Heart left ventricle (tissue), 16 donors: Measurements from ENCODE around the gene SCAMP4. TPM values are rescaled to one million over a fixed set of nuclear protein-coding genes. Genes with fewer than 3 reads are reported as not detected.

ENCODE experiments used
- ATAC-seq, 4 donors: fragments of 200-7000 bp; cut with Tn5 transposase; one replicate each; pipeline ENCODE4 v1.9.1; 2020 to 2022; ENCODE audit warnings: moderate library complexity in 4 of 4, mild to moderate bottlenecking in 3 of 4, moderate number of reproducible peaks in 1 of 4
- DNase-seq, 5 donors: peaks; one replicate each; pipeline ENCODE4 v3.0.0-alpha.2; 2020
- H3K27ac ChIP-seq, 12 donors: fragments of 200-600 bp; sonication (generic) in 4 of 12; one replicate each; pipeline versions ENCODE4 v1.5.0 to v1.8.0; 2016 to 2022; ENCODE audit warnings: mild to moderate bottlenecking in 2 of 12
- H3K27me3 ChIP-seq, 9 donors: fragments of 200-600 bp; sonication (generic) in 2 of 9; one replicate each; pipeline versions ENCODE4 v1.5.1 to v1.8.0; 2016 to 2022; ENCODE audit warnings: mild to moderate bottlenecking in 3 of 9
- H3K36me3 ChIP-seq, 9 donors: fragments of 200-600 bp; sonication (generic) in 2 of 9; one replicate each; pipeline versions ENCODE4 v1.5.0 to v1.8.0; 2018 to 2022; ENCODE audit warnings: mild to moderate bottlenecking in 2 of 9
- H3K4me1 ChIP-seq, 12 donors: fragments of 200-600 bp; sonication (generic) in 4 of 12; one replicate each; pipeline versions ENCODE4 v1.5.0 to v1.8.0; 2016 to 2022; ENCODE audit warnings: mild to moderate bottlenecking in 3 of 12
- H3K4me3 ChIP-seq, 12 donors: fragments of 200-600 bp; sonication (generic) in 4 of 12; one replicate each; pipeline versions ENCODE4 v1.5.0 to v1.8.0; 2017 to 2022; ENCODE audit warnings: mild to moderate bottlenecking in 9 of 12, moderate library complexity in 4 of 12
- H3K9me3 ChIP-seq, 12 donors: fragments of 200-600 bp; sonication (generic) in 4 of 12; one replicate each; pipeline versions ENCODE4 v1.5.0 to v1.8.0; 2016 to 2022; ENCODE audit warnings: mild to moderate bottlenecking in 1 of 12
- CTCF ChIP-seq, 12 donors: fragments of 200-600 bp; sonication (generic) in 4 of 12; IDR thresholded peaks; one replicate each; pipeline versions ENCODE4 v1.5.0 to v1.8.0; 2018 to 2022; ENCODE audit warnings: antibody characterized with exemption in 12 of 12, mild to moderate bottlenecking in 5 of 12
- POLR2A ChIP-seq, 2 donors: fragments of 450-650 bp; IDR thresholded peaks; one replicate each; pipeline ENCODE4 v1.6.1; 2017; ENCODE audit warnings: antibody characterized with exemption in 2 of 2, mild to moderate bottlenecking in 2 of 2, moderate library complexity in 2 of 2
- WGBS, 4 donors: extraction: QIAGEN DNeasy Blood & Tissue Kit in 2 of 4; methylation state at CpG; one replicate each; pipeline versions ENCODE4 v1.1.5 to v1.1.7; 2013 to 2018; 5-methylcytosine and 5-hydroxymethylcytosine counted together
- intact Hi-C, 10 donors: fragments of 100-400 bp; cut with DNase I; formaldehyde crosslinking; loops; one replicate each; pipeline versions ENCODE4 v1.11.1 to v1.14.2; 2022
- polyA plus RNA-seq, 2 donors: library from polyadenylated mRNA; stranded (reverse); fragments of 200-250 nt; gene quantifications; one replicate each; pipeline ENCODE4 v1.2.3, GENCODE V29; 2013
- total RNA-seq, 9 donors: library from RNA; depleted of rRNA in 2 of 9; stranded (reverse); fragments of >200 nt in 2 of 9; fragmentation: NEBNext Ultra II Directional in 3 of 9; extraction: Animal tissue kit (Norgen Biotek cat#: 25700) in 3 of 9; gene quantifications; one replicate each; pipeline versions ENCODE4 v1.1.0 to v1.2.4, GENCODE V29; 2016 to 2023
- donor health status: ischemic (EF 13 %, LVEDD 7.1; RV severe dilation, severe dysfunction).
- donor health status: healthy with polysubstance abuse.
- donor health status: DM: no; HTN: yes; CAD: no.
- donor health status: DM: no; HTN: no; CAD: no.
- donor health status: ischemic (EF 25% LVEDD 6.9; RV normal size, moderate dysfunction).
- donor health status: ischemic (EF 25% LVEDD 5.7; RV mildly dilated, moderate dysfunction).
- donor health status: healthy.
- donor health status: DM: yes; HTN: yes; CAD: no.
- donor health status: ischemic (EF 35%, LVEDD 5.7; RV mildly dilated, moderate dysfunction).
- donor health status: nonischemic (EF 11% LVEDD 7.7; RV severe dilation, severe dysfunction).
- donor health status: DM: yes; HTN: yes; CAD: no.
- donor health status: PGD.
- donor health status: ischemic (EF 29% LVEDD 5.4; RV normal size, mild dysfunction).
- donor health status: nonischemic (EF 23%, LVEDD 6.1; RV moderate dilation, normal function).

The SCAMP4 gene
- total and polyA plus RNA-seq, 11 donors, result 13.5 to 38.8 (median 19.1) TPM

- ATAC-seq (no peak), DNase-seq (peak in 2 of 5 donors; percentile 30 to 41)
- intact Hi-C loops, result no loop called here
- Histone ChIP-seq H3K4me3 (peak overlapping the region in 1 of 12 donors; percentile 15), H3K27ac (peak overlapping the region in 5 of 12 donors; percentile 24 to 86 (median 40)), H3K36me3 (peaks cover 0 to 1% (median 0%) of the 10 kb centered on the region in 9 donors), H3K9me3 (no peaks in the 10 kb centered on the region), H3K4me1 (peaks cover 2 to 85% (median 65%) of the 10 kb centered on the region in 12 donors), H3K27me3 (no peaks in the 10 kb centered on the region)
- WGBS, 4 donors, result 64 to 67% (median 65%) methylated on average over 18 of the region's 18 CpGs
- no peak for TF ChIP-seq POLR2A (IDR thresholded peaks at IDR 0.05)
- TF ChIP-seq CTCF (IDR thresholded peaks at IDR 0.05), result no peak
Measured at GRCh38 chr19:1859331-1859781, 45.8 kb upstream of the SCAMP4 start.

GRCh38 chr19:1860042-1860775 lies 45.0 kb upstream of the SCAMP4 start:
- Histone ChIP-seq H3K36me3 (no peaks in the 10 kb centered on the region), H3K27ac (peak overlapping the region in 8 of 12 donors; percentile 13 to 86 (median 32)), H3K27me3 (no peaks in the 10 kb centered on the region), H3K9me3 (no peaks in the 10 kb centered on the region), H3K4me3 (peak overlapping the region in 2 of 12 donors; percentile 15 to 21), H3K4me1 (peaks cover 2 to 85% (median 61%) of the 10 kb centered on the region in 12 donors)
- no peak for ATAC-seq
- peak in 4 of 5 donors; percentile 68 to 78 (median 68) for DNase-seq
- intact Hi-C loops, result loop anchor here in 1 of 10 donors (10.0 kb wide), 1 partner anchor 205 kb away; no protein-coding TSS in a partner anchor
- TF ChIP-seq POLR2A (IDR thresholded peaks at IDR 0.05) (no peak), CTCF (IDR thresholded peaks at IDR 0.05) (no peak)
- WGBS, 4 donors, result 39 to 56% (median 41%) methylated on average over 10 to 32 of the region's 32 CpGs

GRCh38 chr19:1860821-1861598 lies 44.2 kb upstream of the SCAMP4 start:
- H3K4me3 ChIP-seq, result peak overlapping the region in 7 of 12 donors; percentile 50 to 99 (median 67)
- H3K9me3 ChIP-seq, result no peaks in the 10 kb centered on the region
- peak overlapping the region in 6 of 12 donors; percentile 13 to 86 (median 67) for H3K27ac ChIP-seq
- peaks cover 2 to 79% (median 56%) of the 10 kb centered on the region in 12 donors for H3K4me1 ChIP-seq
- no peaks in the 10 kb centered on the region for H3K36me3 ChIP-seq
- no peaks in the 10 kb centered on the region for H3K27me3 ChIP-seq
- DNase-seq (peak in 1 of 5 donors; percentile 33), ATAC-seq (no peak)
- intact Hi-C loops, result loop anchor here in 1 of 10 donors (10.0 kb wide), 1 partner anchor 204 kb away; no protein-coding TSS in a partner anchor
- 69 to 74% (median 71%) methylated on average over 21 to 28 of the region's 28 CpGs for WGBS, 4 donors
- TF ChIP-seq CTCF (IDR thresholded peaks at IDR 0.05), result no peak
- TF ChIP-seq POLR2A (IDR thresholded peaks at IDR 0.05), result no peak
